Measurements from ENCODE around the gene PHYHIPL.
"Not testable (repeated sequence)": the region's sequence is repeated elsewhere in the genome, so short reads cannot be mapped to it uniquely, and the experiment has no call there.

Gene PHYHIPL

DNA sequence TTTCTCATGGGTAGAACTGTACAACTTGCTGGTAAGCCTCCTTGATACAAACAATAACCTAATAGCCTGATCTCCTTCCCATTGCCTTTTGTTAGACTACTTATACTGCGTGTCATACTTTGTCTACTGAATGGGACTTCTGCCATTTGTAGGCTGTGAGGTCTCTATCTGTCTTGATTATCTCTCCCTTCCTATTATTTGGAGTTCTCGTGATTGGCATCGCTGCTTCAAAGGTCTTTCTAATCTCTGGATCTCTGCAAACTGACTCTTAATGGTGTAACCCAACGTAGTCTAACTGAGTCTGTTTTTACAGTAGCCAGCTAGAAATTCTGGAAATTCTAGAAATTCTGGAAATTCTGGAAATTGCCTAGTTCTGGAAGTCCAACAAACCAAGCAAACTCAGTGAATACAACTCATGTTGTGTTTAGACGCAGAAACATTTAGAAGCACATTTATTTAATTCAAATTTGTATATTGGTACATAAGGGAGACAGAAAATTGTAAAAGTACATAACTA lies 29.8 kb downstream of the PHYHIPL start:
- DNase-seq, result no peak

DNA sequence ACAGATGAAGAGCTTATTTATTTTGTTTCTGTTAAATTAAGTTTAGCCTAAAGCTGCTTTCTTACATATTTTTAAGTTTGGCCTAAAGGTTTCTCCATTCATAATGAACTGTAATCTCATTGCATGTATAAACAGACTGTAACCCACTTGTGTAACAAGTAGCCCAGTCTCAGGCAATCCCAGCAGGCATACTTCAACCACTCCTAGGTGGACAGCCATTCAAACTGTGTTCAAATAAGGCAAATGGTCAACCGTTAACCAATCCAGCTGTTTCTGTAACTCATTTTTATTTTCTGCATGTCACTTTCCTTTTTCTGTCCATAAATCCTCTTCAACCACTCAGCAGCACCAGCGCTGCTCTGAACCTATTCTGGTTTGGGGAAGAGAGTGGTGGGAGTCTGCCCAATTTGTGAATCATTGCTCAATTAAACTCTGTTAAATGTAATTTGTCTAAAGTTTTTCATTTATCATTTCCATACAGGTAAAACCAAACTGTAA lies 35.9 kb downstream of the PHYHIPL start:
- no peak for DNase-seq

DNA sequence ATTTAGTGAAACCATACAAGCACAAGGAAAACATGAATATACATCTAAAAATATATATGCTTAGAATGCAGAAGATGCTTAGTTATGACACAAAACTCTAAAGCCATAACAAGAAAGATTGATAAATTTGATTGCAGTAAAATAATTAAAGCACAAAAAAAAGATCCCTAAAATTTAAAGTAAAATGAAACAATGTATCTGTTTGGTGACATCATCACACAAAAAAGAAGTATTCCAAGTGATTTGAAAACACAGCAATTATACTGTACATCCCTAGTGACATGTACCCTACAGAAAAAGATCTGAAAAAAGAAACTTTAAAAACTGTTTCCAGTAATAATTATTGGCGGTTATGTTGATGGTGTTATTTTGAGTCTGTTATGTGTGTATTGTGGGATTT lies 37.7 kb downstream of the PHYHIPL start:
- DNase-seq, result no peak

DNA sequence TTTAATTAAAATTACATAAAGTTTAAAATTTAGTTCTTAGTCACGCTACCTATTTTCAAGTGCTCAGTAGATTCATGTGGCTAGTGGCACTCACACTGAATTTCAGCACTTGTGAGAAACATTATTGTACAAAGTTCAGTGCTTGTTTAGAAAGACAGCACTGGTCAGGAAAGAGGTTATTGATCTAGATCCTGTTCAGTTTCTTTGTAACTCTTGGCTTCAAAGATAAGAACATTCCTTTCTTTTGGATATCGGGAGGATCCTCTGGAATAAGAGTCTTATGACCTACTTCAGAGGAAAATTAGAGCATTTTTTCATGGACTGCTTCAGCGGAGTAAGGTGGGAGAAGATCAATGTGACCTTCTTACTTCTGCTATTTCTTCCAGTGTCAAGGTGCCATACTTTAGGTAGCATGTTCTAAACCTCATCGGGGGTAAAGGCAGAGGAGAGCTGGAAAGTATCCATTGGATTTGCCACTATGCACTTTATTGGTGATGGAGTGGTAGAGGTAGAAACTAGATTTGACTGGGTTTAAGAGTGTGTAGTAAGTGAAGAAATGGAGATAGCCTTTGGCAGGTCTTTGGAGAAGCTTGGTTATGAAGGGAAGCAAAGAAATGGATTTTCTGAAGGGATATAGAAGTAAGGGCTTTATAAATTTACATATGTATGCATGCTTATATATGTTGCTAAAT lies 39.9 kb downstream of the PHYHIPL start:
- DNase-seq, result no peak

DNA sequence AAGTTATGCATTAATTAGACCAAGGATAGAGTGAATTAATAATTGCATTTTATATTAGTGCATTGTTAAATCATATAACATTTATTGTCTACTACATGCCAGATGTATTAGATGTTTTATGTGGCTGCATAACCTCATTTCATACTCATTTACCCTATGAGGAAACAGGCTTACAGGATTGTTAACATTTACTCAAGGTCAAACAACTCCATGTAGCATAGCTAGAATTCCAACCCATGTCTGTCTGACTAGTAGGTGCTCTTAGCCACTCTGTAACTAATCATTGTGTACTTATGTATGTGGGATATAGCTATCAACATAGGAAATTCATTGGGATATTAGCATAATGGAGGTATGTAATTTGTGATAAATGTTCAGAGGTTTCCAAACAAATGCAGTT lies 46.3 kb downstream of the PHYHIPL start:
- DNase-seq, result no peak

DNA sequence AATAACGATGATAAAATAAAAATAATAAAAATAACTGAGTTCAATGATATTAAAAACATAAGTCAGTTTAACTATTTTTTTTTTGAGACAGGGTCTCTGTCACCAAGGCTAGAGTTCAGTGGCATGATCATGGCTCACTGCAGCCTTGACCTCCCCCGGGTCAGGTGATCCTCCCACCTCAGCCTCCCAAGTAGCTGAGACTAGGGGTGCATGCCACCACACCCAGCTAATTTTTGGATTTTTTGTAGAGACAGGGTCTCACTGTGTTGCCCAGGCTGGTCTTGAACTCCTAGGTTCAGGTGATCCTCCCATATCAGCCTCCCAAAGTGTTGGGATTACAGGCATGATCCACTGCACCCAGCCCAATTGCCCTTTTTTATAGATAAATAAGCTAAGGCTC lies 47.2 kb downstream of the PHYHIPL start:
- not testable (repeated sequence) for DNase-seq

DNA sequence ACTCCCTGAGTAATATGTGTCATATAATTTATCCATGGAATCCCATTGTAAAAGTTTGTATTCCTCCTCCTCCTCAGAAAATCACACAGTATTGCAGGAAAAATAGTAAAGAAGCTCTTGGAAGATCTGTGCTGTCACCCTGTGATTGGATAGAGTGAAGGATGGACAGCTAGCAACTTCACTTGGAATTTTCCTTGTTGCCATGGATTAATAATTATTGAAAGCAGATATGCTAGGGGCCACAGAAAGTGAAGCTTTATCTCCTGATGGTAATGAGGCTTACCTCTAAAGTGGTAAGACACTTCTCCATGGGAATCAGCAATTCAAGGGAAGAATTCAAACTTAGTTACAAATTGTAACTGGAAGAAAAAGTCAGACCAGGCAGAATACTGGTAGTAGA lies 48.8 kb downstream of the PHYHIPL start:
- no peak for DNase-seq

DNA sequence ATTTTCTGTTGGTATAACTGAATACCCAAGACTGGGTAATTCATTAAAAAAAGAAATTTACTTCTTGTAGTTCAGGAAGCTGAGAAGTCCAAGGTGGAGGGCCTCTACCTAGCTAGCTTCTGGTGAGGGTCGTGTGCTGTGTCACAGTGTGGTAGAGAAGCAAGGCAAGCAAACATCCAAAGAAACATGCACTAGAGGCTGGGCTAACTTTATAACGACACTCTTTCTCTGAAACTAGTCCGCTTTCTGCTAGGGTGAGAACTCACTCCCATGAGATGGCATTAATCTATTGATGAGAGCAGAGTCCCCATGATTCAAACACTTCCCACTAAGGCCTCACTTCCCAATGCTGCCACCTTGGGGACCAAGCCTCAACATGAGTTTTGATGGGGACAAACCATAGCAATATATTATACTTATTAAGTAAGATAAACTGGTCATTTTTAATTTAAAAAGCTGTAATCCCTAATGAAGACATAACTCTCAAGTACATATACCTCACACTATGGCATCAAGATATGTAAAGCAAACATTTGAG lies 50.8 kb downstream of the PHYHIPL start:
- no peak for DNase-seq

DNA sequence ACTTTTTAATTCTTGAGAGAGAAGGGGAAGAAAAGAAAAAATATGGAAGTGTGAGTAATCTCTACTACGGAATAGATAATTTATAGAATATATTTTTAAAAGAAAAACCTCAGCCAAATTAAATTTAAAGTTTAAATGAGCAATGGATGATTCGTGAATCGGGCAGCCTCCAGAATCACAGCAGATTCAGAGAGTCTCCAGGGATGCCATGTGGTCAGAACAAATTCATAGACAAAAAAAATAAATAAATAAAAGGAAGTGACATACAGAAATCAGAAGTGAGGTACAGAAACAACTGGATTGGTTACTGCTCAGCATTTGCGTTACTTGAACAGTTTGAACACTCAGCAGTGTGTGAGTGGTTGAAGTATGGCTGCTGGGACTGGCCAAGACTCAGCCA lies 53.0 kb downstream of the PHYHIPL start:
- no peak for DNase-seq

DNA sequence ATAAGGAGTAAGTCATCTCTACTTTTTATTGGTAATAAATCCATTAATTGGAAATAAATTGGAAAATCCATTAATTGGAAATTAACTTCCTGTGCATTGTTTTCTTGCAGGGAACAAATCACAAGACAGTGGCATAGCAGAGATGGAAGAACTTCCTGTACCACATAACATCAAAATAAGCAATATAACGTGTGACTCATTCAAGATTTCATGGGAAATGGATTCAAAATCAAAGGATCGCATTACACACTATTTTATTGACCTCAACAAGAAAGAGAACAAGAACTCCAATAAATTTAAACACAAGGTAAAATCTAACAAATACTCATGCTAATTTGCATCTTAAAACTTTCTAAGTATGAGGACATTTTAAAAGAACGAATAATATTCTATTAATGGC lies 57.8 kb downstream of the PHYHIPL start:
- no peak for DNase-seq

DNA sequence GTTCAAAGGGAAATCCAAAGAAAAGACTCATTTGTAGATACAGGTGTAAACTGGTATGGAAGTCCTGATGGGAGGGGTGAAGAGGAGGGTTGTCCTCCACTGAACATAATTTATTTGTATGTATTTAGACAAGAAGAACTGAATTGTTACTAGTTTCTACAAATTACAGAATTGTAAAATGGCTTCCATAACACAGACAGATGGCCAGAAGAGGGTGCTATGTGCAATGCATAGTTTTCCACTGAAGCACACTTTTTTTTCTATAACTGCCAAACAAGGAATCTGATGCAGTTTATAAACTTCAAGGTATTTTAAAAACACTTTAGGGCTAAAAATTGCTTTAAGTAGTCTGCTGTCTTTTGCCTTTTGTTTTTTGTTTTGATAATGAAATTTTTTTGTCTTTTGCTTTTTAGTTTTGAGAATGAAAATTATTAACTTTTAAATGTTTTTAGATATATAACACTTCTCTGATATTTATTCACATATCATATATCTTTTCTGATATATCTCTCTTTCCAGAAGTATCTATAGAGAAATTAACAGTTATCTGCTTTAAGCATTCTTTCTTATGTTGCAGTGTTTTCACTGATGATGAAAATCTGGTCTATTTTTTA lies 58.5 kb downstream of the PHYHIPL start:
- DNase-seq, result no peak

DNA sequence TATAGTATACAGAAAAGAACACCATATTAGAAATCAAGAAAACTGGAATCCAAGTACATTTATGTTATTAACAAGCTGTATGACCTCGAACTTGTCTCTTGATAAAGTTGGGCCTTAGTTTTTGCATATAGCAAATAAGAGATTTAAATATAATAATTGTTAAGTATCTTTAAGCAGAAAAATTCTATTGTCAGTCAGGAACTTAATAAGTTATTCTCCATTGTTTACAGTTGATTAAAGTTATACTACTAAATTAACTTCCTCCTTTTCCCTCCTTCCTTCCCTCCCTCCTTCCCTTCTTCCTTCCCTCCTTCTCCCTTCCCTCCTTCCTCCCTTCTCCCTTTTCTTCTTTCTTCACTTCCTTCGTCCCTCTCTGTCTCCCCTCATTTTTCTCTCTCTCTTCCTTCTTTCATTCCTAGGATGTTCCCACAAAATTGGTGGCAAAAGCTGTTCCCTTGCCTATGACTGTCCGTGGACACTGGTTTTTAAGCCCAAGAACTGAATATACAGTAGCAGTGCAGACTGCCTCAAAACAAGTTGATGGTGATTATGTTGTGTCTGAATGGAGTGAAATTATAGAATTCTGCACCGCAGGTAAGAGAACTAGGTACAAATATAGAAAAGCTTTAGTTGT lies 59.7 kb downstream of the PHYHIPL start:
- DNase-seq, result no peak

DNA sequence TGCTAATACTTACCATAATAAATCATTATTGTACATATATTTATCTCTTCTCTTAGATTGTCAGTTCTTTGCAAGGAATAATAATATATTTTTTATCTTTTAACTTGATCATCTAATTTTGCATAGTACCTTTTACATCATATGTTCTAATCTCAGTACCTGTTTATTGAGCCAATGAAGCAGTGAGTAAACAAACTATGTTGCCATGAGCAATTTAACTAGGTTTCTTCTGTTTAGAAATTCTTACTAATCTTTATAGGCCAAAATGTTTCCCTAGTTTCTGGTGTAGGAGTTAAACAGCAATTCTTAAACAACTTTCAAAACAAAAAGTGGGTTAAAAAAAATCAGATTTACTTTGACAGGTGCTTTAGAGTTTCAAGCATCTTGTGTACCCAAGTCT lies 61.3 kb downstream of the PHYHIPL start:
- no peak for DNase-seq

DNA sequence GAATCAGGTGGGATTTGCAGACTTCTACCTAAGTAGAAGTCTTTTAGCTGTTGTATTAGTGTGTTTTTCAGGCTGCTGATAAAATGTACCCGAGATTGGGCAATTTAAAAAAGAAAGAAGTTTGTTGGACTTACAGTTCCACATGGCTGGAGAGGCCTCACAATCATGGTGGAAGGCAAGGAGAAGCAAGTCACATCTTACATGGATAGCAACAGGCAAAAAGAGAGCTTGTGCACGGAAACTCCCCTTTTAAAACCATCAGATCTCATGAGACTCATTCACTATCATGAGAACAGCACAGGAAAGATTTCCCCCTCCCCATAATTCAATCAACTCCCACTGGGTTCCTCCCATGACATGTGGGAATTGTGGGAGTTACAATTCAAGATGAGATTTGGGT lies 62.7 kb downstream of the PHYHIPL start:
- DNase-seq, result not testable (repeated sequence)

DNA sequence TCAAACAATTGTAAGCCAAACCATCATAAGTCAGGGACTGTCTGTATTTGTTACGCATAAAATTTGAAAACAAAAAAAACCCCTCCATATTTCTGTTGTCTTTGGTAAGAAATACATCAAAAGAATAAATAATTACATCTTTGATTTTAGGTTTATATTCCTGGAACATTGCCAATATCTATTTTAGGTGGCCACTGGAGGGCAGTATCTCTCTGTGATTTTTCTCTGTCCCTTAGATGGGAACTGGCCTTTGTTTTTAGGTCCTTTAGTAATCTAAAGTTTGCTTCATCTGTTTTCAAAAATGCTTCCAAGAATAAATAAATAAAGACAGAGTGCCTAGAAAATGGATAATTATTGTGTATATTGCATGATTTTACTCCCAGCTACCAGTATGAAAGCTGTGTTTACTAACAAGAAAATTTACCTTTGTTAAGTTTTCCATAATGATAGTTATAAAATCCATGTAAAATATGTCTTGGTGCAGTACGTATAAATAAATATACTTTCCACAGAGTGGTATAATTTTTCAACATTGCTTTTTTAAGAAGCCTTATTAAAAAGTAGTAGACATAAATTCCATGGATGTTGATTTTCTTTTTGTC lies 64.2 kb downstream of the PHYHIPL start:
- no peak for DNase-seq

DNA sequence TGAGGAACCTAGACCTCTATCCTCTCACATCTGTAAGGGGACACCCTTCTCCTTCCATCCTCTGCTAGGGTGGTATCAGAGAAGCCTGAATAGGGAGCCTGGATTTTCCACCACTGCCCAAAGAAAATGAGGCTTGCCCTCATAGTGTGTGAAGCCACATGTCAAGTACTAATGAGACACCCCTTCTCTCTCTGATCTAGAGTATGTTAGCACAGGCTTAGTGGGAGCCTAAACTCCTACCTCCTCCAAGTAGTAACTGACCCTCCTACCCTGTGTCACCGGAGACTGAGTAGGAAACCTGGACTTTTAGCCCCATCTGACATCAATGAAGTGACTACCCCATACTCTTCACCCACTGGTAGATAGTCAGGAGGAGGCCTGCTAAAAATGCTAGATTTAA lies 65.6 kb downstream of the PHYHIPL start:
- no peak for DNase-seq

DNA sequence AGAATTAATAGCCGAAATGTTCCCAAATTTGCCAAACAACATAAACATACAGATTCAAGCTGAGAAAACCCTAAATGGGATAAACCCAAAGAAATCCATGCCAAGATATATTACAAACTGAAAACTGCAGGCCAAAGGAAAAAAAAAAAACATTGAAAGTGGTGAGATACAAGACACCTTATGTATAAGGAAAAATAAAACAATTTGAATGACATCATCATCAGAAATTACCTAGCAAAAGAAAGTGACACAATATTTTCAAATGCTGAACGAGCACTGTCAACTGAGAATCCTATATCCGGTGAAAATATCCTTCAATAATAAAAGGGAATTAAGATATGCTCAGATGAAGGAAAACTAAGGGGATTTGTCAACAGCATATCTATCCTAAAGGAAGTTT lies 66.5 kb downstream of the PHYHIPL start:
- no peak for DNase-seq

DNA sequence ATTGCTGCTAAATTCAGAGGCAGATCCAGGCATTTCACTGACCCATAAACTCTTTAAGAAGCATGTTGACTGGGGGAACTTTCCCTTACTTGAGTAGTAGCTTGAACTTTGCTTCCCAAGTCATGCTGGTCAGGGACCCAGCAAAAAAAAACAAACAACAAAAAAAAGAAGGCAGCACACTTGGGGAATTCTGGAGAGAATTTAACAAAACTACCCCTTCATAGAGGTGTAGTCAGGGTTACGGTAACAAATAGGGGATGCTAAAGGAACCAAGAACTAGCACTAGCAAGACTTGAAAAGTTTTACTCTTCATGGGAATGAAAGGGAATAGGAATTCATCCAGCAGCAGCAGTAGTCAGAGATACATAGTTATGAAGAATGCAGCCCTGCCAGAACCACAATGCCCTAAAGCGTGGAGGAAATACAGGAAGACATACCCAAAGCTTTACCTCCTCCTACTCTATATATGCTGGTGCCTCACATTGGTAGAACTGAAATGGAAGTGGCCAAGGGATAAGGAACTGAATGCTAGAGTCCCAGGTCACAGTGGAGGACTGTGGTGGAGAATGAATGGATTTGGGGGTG lies 67.3 kb downstream of the PHYHIPL start:
- DNase-seq, result no peak

DNA sequence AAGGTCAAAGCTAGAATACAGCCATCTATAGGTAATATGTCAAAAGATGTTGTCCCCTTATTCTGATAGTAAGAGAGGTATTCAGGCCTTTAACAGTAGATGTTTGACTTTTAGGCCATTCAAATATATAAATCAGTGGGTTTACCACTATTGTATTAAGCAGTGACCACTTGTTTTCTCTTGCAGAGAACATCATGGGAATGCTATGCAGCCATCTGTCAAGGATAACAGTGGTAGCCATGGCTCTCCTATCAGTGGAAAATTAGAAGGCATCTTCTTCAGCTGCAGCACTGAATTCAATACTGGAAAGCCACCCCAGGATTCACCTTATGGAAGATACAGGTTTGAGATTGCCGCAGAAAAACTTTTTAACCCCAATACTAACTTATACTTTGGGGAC lies 68.4 kb downstream of the PHYHIPL start:
- DNase-seq, result no peak

DNA sequence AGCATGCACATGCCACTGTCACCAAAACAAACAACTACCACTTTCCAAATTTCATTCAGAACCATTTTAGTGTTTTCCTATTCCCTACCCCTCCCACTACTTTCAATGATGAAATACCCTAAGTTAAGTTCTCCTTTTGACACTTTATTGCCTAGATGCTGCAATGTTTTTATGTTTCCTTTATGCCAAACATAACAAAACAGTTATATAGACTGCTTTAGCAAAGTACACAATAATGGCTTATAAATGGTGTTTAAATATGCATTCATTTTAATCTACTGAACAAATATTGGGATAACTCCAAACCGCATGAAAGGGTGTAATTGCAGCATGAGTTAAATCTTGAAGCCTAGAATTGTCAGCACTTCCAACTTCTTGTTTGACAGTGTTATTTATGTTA lies 69.2 kb downstream of the PHYHIPL start:
- DNase-seq, result no peak

DNA sequence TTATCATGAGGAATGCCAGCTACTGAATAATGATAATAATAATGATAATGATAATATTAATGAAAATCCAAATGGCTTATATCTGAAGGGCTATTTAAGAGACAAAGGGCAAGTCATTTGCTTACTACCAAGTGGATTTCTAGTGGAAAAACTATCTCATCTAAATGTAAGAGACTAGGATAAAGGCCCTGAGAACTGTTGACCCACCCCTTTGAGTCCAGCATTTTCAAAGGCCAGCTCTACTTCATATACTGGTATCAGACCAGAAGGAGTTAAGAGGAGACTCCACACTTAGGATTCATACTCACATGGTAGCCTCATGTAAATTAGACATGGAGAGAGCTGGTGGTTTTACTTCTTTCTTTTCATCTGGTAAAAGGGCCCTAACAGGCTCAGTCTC lies 76.0 kb downstream of the PHYHIPL start:
- no peak for DNase-seq

DNA sequence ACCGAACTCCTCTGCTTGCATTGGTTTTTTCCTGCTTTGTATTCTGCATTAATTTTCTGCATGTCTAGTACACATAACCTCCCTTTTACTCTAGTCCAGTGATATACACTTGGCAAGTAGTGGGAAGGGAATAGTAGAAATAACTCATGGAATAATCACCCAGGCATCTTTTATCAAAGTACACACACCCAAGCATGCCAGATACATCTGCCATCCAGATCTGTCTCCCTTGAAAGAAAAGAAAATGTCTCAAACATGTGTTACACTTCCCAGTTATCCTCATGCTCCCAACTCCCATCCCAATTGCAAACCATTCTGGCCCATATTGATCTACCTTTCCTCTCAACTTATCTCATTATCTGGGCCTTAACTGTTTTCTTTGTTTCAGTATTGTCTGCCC lies 79.0 kb downstream of the PHYHIPL start:
- no peak for DNase-seq

DNA sequence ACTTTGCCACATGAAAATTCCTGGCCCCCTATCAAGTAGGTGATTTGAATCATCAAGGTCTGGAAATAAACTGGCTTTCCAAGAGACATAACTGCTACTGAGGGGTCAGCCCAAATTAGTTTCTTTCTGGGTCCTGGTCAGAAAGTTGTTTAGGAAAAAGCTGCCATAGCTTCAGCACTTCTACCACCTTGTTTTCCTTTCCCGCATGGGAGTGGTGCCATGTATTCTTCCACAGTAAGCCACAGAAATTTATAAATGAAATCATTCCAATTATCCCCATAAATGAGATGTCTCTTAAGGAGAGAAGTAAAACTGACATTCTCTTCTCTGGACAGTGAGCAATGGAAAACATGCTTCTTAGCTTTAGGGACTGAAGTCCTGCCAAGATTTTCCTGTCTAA lies 80.8 kb downstream of the PHYHIPL start:
- DNase-seq, result no peak
